Stimulated activated CD8-positive, alpha-beta memory T cell treated with anti-CD3 and anti-CD28 coated beads, Interleukin-7, amount 100 ng/mL, for 48 hours (primary cell): ENCODE measurements around the gene FRMD3.

Experiments
- DNase-seq, 2 donors: peaks; one replicate each; pipeline ENCODE4 v3.0.0-alpha.2; 2020; ENCODE audit warnings: low read depth in 1 of 2; ENCODE audit errors: extremely low read depth in 1 of 2

FRMD3 gene

DNA sequence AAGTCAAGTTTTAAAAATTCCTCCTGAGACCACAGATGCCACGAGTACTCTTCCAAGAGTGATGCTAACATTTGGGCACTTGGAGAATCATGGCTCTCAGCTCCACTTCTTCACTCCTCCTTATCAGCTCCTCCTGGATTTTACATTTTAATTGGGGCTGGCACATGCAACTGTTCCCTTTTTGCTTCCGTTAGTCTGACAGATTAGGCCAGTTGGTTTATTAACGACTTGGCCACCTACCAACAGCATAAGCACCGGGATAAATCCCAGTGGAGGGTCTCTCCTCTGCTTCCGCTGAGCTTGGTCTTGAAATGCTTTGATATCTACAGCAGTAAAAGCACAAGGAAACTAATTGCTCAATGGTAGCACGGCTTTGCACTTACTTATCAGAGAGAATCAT, 340.6 kb downstream of the FRMD3 start:
- no peak for DNase-seq

DNA sequence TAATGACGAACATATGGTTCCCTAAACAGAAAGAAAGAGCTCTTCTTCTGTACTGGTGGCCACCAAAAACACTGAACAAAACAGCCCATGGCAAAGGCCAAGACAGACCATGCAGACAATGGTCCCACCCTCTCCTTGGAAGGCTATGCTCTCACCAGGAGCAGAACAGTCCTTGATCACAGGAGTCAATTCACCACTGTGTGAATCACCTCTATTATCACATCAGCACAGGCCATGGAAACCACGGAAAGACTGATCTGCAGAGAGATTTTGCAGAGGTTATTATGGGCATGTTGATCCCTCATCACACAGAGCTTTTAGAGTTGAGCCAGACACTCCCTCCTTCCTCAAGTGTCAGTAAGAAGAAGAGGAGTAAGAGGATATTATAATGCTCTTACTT, 341.3 kb downstream of the FRMD3 start:
- no peak for DNase-seq
